HCT116 (cell line): ENCODE measurements around the gene MCAM. TPM values are rescaled to one million over a fixed set of nuclear protein-coding genes. Genes with fewer than 3 reads are reported as not detected.

Experiments
- ATAC-seq: fragments of 200-7000 bp; cut with Tn5 transposase; 2 replicates; pipeline ENCODE4 v1.9.1; 2020; ENCODE audit warnings: mild to moderate bottlenecking, moderate library complexity
- BruUV-seq: library from RNA; stranded (reverse); fragments of 400-500 nt; replicated peaks from 2 replicates; lab custom pipeline; 2021; lab: Mats Ljungman, UMichigan
- CTCF ChIA-PET: fragments of 300-600 bp; sonication (Branson Sonifier 250); formaldehyde crosslinking; loops from one replicate; lab custom pipeline; 2021; ENCODE audit warnings: antibody characterized with exemption; lab: Charles Lee
- POLR2A ChIA-PET: fragments of 300-600, 350-600 bp; sonication (Branson Sonifier 250); formaldehyde crosslinking; loops from one replicate; lab custom pipeline; 2021; ENCODE audit warnings: antibody characterized with exemption; lab: Charles Lee
- RAD21 ChIA-PET, 2 experiments: fragments of 300-600 bp; sonication (Branson Sonifier 250); formaldehyde crosslinking; loops; one replicate each; lab custom pipeline; 2023; ENCODE audit warnings: low total read pairs in 2 of 2; ENCODE audit not compliant: uncharacterized antibody in 2 of 2, unreplicated experiment in 2 of 2, low non-redundant PET in 1 of 2; lab: Charles Lee
- DNase-seq: peaks from one replicate; pipeline ENCODE4 v3.0.0-alpha.2; 2010; ENCODE audit warnings: low read depth, low spot score
- H2AFZ ChIP-seq: fragments of 200-600 bp; shearing (Covaris generic), sonication (generic); 2 replicates; pipeline ENCODE4 v1.6.1; 2017; ENCODE audit warnings: low read depth, mixed run types, mixed read lengths, antibody characterized with exemption, low read length; ENCODE audit not compliant: poor library complexity, severe bottlenecking
- H3K27ac ChIP-seq: 2 replicates; pipeline ENCODE4 v1.5.1; 2012; ENCODE audit warnings: low read depth, low read length
- H3K27me3 ChIP-seq: fragments of 200-600 bp; sonication (generic); 2 replicates; pipeline ENCODE4 v1.6.1; 2016; ENCODE audit warnings: mixed run types, low read length, mixed read lengths; ENCODE audit not compliant: insufficient read depth
- H3K36me3 ChIP-seq, 2 experiments: fragments of 200-500 bp in 1 of 2; fragments of 200-600 bp in 1 of 2; sonication (Bioruptor generic) in 1 of 2; sonication (generic) in 1 of 2; 2 replicates each; pipeline versions ENCODE4 v1.5.1 to v1.6.1; 2014 to 2016; ENCODE audit warnings: low read length in 2 of 2, inconsistent platforms in 1 of 2, mixed read lengths in 1 of 2, mixed run types in 1 of 2; ENCODE audit not compliant: insufficient read depth in 2 of 2, control insufficient read depth in 1 of 2
- H3K4me1 ChIP-seq, 2 experiments: fragments of 200-600 bp in 1 of 2; sonication (generic) in 1 of 2; 2 replicates each; pipeline versions ENCODE4 v1.5.1 to v1.6.1; 2012 to 2017; ENCODE audit warnings: low read length in 2 of 2, inconsistent platforms in 1 of 2, mild to moderate bottlenecking in 1 of 2, mixed read lengths in 1 of 2, mixed run types in 1 of 2, moderate library complexity in 1 of 2; ENCODE audit not compliant: insufficient read depth in 2 of 2, control insufficient read depth in 1 of 2
- H3K4me2 ChIP-seq: fragments of 200-600 bp; sonication (generic); 2 replicates; pipeline ENCODE4 v1.6.1; 2017; ENCODE audit warnings: mixed run types, low read length, mixed read lengths
- H3K4me3 ChIP-seq, 2 experiments: fragments of 200-600 bp in 1 of 2; sonication (generic) in 1 of 2; replicated peaks in 1 of 2; 2 replicates each; pipeline ENCODE4 v1.5.1; 2011 to 2016; ENCODE audit warnings: low read length in 2 of 2, control low read depth in 1 of 2, low read depth in 1 of 2, mild to moderate bottlenecking in 1 of 2, mixed read lengths in 1 of 2, mixed run types in 1 of 2
- H3K79me2 ChIP-seq: fragments of 200-600 bp; sonication (generic); 2 replicates; pipeline ENCODE4 v1.6.1; 2017; ENCODE audit warnings: mild to moderate bottlenecking, mixed run types, low read length, moderate library complexity, mixed read lengths; ENCODE audit not compliant: insufficient read depth
- H3K9ac ChIP-seq: fragments of 200-600 bp; sonication (generic); 2 replicates; pipeline ENCODE4 v1.6.1; 2016; ENCODE audit warnings: low read length, mixed read lengths
- H3K9me2 ChIP-seq: fragments of 200-600 bp; sonication (generic), shearing (Covaris generic); 2 replicates; pipeline ENCODE4 v1.6.1; 2017; ENCODE audit warnings: mixed run types, mild to moderate bottlenecking, moderate library complexity; ENCODE audit not compliant: insufficient read depth
- H3K9me3 ChIP-seq, 2 experiments: fragments of 200-500 bp in 1 of 2; fragments of 200-600 bp in 1 of 2; sonication (Bioruptor generic) in 1 of 2; sonication (generic) in 1 of 2; 2 replicates each; pipeline ENCODE4 v1.6.1; 2014 to 2017; ENCODE audit warnings: low read length in 2 of 2, mixed read lengths in 2 of 2, inconsistent platforms in 1 of 2, low read depth in 1 of 2, mild to moderate bottlenecking in 1 of 2, mixed run types in 1 of 2, moderate library complexity in 1 of 2; ENCODE audit not compliant: control insufficient read depth in 1 of 2, insufficient read depth in 1 of 2
- H4K20me1 ChIP-seq: fragments of 200-600 bp; sonication (generic), shearing (Covaris generic); 2 replicates; pipeline ENCODE4 v1.6.1; 2017; ENCODE audit warnings: mixed run types, mild to moderate bottlenecking, moderate library complexity; ENCODE audit not compliant: insufficient read depth
- CBX3 ChIP-seq: IDR thresholded peaks from 2 replicates; pipeline ENCODE4 v1.6.1; 2012; ENCODE audit warnings: low read depth
- CTCF ChIP-seq, 3 experiments: fragments of 200-600 bp in 1 of 3; sonication (generic) in 1 of 3; IDR thresholded peaks in 2 of 3; conservative IDR thresholded peaks in 1 of 3; 2 replicates each; pipeline ENCODE4 v1.5.1; 2012 to 2017; ENCODE audit warnings: low read depth in 2 of 3, low read length in 2 of 3, antibody characterized with exemption in 1 of 3, borderline replicate concordance in 1 of 3, control low read depth in 1 of 3, mild to moderate bottlenecking in 1 of 3, mixed read lengths in 1 of 3, mixed run types in 1 of 3, moderate library complexity in 1 of 3; ENCODE audit not compliant: insufficient read depth in 1 of 3
- EGR1 ChIP-seq: IDR thresholded peaks from 2 replicates; pipeline ENCODE4 v1.6.1; 2012; ENCODE audit warnings: low read depth
- EZH2phosphoT487 ChIP-seq: fragments of 200-600 bp; IDR thresholded peaks from 2 replicates; pipeline ENCODE4 v1.6.1; 2018; ENCODE audit warnings: antibody characterized with exemption, borderline replicate concordance
- FOSL1 ChIP-seq: IDR thresholded peaks from 2 replicates; pipeline ENCODE4 v1.6.1; 2012; ENCODE audit warnings: low read depth
- MAX ChIP-seq: IDR thresholded peaks from 2 replicates; pipeline ENCODE4 v1.6.1; 2012
- POLR2AphosphoS5 ChIP-seq: IDR thresholded peaks from 2 replicates; pipeline ENCODE4 v1.6.1; 2011; ENCODE audit warnings: mild to moderate bottlenecking, low read depth, low read length, moderate library complexity
- RAD21 ChIP-seq: IDR thresholded peaks from 2 replicates; pipeline ENCODE4 v1.6.1; 2012; ENCODE audit warnings: low read depth, mild to moderate bottlenecking
- REST ChIP-seq: IDR thresholded peaks from 2 replicates; pipeline ENCODE4 v1.6.1; 2012; ENCODE audit warnings: low read depth
- SP1 ChIP-seq: IDR thresholded peaks from 2 replicates; pipeline ENCODE4 v1.6.1; 2012; ENCODE audit warnings: low read depth
- YY1 ChIP-seq: IDR thresholded peaks from 2 replicates; pipeline ENCODE4 v1.6.1; 2011; ENCODE audit warnings: low read length, low read depth, moderate library complexity, mild to moderate bottlenecking; ENCODE audit not compliant: insufficient replicate concordance; ENCODE audit errors: extremely low read depth
- ZBTB33 ChIP-seq: IDR thresholded peaks from 2 replicates; pipeline ENCODE4 v1.6.1; 2011; ENCODE audit warnings: mild to moderate bottlenecking, low read length, moderate library complexity; ENCODE audit not compliant: insufficient replicate concordance; ENCODE audit errors: extremely low read depth
- ZFX ChIP-seq: fragments of 450-650 bp; IDR thresholded peaks from 2 replicates; pipeline ENCODE4 v1.6.1; 2017
- ZNF274 ChIP-seq: fragments of 200-500 bp; sonication (Bioruptor generic); IDR thresholded peaks from 2 replicates; pipeline ENCODE4 v1.6.1; 2014; ENCODE audit warnings: mild to moderate bottlenecking, low read depth, low read length, inconsistent platforms
- intact Hi-C: fragments of 100-400 bp; cut with micrococcal nuclease; formaldehyde crosslinking; loops from 2 replicates; pipeline ENCODE4 v1.10.0; 2022
- total RNA-seq: library from RNA; stranded (reverse); gene quantifications from one replicate; pipeline ENCODE4 v1.2.1, GENCODE V29; 2021; ENCODE audit not compliant: unreplicated experiment

The MCAM gene
- total RNA-seq, 1 experiment from 2014 or later: 17.4 TPM

- ChIA-PET RAD21 (no interaction called here), CTCF (interaction anchor here (1.1 to 2.0 kb wide), 2 partner anchors 16 to 21 kb away, joined by 4 to 6 read pairs; no protein-coding TSS in a partner anchor), POLR2A (no interaction called here)
- intact Hi-C loops: no loop called here
- BruUV-seq: no TSS peak
- DNase-seq: no peak
- Histone ChIP-seq H3K27me3 (no peaks in the 10 kb centered on the region), H3K36me3 (no peaks in the 10 kb centered on the region), H3K9me2 (no peaks in the 10 kb centered on the region), H3K4me3 (no peak overlapping the region), H4K20me1 (no peaks in the 10 kb centered on the region), H3K27ac (no peak overlapping the region), H3K4me2 (no peak overlapping the region), H3K9ac (no peak overlapping the region), H3K4me1 (peaks cover 4 to 12% of the 10 kb centered on the region in 2 experiments; a peak in 2 of 4 replicates), H2AFZ (no peak overlapping the region), H3K9me3 (no peaks in the 10 kb centered on the region), H3K79me2 (no peaks in the 10 kb centered on the region)
- no peak for TF ChIP-seq ZBTB33
- TF ChIP-seq CTCF (IDR thresholded peaks at IDR 0.05 in 2 of 3, conservative IDR thresholded peaks at IDR 0.05 in 1 of 3; ENCODE audit: borderline replicate concordance in 1 of 3, insufficient read depth in 1 of 3, low read depth in 2 of 3, low read length in 2 of 3): no peak
- TF ChIP-seq YY1: no peak
- TF ChIP-seq EGR1: no peak
- no peak for TF ChIP-seq POLR2AphosphoS5
- TF ChIP-seq ZFX: no peak
- TF ChIP-seq RAD21: no peak
- no peak for TF ChIP-seq ZNF274
- TF ChIP-seq SP1: no peak
- TF ChIP-seq MAX: no peak
- no peak for TF ChIP-seq EZH2phosphoT487
- TF ChIP-seq REST: no peak
- no peak for TF ChIP-seq CBX3
- no peak for TF ChIP-seq FOSL1
- ATAC-seq: no peak
Measured at GRCh38 chr11:119352857-119353260, 35.9 kb upstream of the MCAM start.
